Measurements from ENCODE around the gene LITAFD. TPM values are rescaled to one million over a fixed set of nuclear protein-coding genes. Genes with fewer than 3 reads are reported as not detected.

Gene LITAFD
- total and polyA plus RNA-seq, 9 of the 15 experiments (the other 6 are each of a cell fraction or from before 2014, with no cell fraction given): not detected

DNA sequence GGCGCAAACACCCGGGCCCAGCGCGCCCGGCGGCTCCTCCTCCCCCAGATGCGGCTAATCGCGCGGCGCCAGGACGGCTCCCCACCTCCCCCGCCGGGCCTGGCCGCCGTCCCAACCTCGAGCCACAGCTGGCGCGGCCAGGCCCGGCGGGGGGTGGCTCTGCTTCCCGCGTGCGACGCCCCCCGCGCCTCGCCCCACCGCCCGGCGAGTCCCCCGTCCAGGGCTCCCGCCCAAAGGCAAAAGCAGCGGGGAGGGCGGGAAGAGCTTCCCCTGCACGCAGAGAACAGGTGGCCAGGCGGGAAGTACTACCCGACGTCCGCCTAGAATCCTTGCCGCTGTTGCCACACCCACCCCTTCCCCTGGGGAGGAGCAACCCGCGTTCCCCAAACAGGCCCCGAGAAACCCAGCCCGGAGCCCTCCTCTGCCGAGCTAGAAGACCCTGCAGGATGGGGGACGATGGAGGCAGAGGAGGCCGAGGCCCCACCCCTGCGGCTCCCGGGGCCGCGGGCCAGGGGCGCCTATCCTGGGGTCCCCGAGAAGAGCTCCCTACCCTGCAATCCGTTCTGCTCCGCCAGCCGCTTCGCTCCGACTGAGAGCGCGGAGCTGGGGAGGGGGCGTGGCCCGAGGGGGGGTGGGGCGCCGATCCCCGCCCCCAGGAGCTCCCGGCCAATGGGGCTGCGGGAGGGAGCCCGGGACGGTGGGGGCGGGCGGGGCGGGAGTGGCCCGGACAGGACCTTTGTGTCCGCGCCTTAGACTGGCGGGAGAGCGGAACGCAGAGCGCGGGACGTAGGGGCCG is 13.5 kb upstream of the LITAFD start, which contains the start of gene CARHSP1 (continued):
- TF ChIP-seq, protein P1, sequence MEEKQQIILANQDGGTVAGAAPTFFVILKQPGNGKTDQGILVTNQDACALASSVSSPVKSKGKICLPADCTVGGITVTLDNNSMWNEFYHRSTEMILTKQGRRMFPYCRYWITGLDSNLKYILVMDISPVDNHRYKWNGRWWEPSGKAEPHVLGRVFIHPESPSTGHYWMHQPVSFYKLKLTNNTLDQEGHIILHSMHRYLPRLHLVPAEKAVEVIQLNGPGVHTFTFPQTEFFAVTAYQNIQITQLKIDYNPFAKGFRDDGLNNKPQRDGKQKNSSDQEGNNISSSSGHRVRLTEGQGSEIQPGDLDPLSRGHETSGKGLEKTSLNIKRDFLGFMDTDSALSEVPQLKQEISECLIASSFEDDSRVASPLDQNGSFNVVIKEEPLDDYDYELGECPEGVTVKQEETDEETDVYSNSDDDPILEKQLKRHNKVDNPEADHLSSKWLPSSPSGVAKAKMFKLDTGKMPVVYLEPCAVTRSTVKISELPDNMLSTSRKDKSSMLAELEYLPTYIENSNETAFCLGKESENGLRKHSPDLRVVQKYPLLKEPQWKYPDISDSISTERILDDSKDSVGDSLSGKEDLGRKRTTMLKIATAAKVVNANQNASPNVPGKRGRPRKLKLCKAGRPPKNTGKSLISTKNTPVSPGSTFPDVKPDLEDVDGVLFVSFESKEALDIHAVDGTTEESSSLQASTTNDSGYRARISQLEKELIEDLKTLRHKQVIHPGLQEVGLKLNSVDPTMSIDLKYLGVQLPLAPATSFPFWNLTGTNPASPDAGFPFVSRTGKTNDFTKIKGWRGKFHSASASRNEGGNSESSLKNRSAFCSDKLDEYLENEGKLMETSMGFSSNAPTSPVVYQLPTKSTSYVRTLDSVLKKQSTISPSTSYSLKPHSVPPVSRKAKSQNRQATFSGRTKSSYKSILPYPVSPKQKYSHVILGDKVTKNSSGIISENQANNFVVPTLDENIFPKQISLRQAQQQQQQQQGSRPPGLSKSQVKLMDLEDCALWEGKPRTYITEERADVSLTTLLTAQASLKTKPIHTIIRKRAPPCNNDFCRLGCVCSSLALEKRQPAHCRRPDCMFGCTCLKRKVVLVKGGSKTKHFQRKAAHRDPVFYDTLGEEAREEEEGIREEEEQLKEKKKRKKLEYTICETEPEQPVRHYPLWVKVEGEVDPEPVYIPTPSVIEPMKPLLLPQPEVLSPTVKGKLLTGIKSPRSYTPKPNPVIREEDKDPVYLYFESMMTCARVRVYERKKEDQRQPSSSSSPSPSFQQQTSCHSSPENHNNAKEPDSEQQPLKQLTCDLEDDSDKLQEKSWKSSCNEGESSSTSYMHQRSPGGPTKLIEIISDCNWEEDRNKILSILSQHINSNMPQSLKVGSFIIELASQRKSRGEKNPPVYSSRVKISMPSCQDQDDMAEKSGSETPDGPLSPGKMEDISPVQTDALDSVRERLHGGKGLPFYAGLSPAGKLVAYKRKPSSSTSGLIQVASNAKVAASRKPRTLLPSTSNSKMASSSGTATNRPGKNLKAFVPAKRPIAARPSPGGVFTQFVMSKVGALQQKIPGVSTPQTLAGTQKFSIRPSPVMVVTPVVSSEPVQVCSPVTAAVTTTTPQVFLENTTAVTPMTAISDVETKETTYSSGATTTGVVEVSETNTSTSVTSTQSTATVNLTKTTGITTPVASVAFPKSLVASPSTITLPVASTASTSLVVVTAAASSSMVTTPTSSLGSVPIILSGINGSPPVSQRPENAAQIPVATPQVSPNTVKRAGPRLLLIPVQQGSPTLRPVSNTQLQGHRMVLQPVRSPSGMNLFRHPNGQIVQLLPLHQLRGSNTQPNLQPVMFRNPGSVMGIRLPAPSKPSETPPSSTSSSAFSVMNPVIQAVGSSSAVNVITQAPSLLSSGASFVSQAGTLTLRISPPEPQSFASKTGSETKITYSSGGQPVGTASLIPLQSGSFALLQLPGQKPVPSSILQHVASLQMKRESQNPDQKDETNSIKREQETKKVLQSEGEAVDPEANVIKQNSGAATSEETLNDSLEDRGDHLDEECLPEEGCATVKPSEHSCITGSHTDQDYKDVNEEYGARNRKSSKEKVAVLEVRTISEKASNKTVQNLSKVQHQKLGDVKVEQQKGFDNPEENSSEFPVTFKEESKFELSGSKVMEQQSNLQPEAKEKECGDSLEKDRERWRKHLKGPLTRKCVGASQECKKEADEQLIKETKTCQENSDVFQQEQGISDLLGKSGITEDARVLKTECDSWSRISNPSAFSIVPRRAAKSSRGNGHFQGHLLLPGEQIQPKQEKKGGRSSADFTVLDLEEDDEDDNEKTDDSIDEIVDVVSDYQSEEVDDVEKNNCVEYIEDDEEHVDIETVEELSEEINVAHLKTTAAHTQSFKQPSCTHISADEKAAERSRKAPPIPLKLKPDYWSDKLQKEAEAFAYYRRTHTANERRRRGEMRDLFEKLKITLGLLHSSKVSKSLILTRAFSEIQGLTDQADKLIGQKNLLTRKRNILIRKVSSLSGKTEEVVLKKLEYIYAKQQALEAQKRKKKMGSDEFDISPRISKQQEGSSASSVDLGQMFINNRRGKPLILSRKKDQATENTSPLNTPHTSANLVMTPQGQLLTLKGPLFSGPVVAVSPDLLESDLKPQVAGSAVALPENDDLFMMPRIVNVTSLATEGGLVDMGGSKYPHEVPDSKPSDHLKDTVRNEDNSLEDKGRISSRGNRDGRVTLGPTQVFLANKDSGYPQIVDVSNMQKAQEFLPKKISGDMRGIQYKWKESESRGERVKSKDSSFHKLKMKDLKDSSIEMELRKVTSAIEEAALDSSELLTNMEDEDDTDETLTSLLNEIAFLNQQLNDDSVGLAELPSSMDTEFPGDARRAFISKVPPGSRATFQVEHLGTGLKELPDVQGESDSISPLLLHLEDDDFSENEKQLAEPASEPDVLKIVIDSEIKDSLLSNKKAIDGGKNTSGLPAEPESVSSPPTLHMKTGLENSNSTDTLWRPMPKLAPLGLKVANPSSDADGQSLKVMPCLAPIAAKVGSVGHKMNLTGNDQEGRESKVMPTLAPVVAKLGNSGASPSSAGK (IDR thresholded peaks at IDR 0.05): peak; percentile 85
- TF ChIP-seq, protein P2, sequence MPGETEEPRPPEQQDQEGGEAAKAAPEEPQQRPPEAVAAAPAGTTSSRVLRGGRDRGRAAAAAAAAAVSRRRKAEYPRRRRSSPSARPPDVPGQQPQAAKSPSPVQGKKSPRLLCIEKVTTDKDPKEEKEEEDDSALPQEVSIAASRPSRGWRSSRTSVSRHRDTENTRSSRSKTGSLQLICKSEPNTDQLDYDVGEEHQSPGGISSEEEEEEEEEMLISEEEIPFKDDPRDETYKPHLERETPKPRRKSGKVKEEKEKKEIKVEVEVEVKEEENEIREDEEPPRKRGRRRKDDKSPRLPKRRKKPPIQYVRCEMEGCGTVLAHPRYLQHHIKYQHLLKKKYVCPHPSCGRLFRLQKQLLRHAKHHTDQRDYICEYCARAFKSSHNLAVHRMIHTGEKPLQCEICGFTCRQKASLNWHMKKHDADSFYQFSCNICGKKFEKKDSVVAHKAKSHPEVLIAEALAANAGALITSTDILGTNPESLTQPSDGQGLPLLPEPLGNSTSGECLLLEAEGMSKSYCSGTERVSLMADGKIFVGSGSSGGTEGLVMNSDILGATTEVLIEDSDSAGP (CRISPR knock-in tag; IDR thresholded peaks at IDR 0.05): no peak
- peak; percentile 65 to 78; a peak in 3 of 4 replicates for TF ChIP-seq SIN3A (IDR thresholded peaks at IDR 0.05; ENCODE audit: borderline replicate concordance in 2 of 2, control insufficient read depth in 1 of 2, low read depth in 2 of 2, low read length in 2 of 2)
- peak; percentile 72 for TF ChIP-seq EGR1 (conservative IDR thresholded peaks at IDR 0.05)
- TF ChIP-seq TGIF2 (CRISPR knock-in tag; IDR thresholded peaks at IDR 0.05): no peak
- no peak for TF ChIP-seq FUS (optimal IDR thresholded peaks at IDR 0.05; ENCODE audit: low read depth, low read length)
- 0 out of 4 replicates have a peak, but pooled peaks of 1 of the 2 experiments have one; percentile 41 for TF ChIP-seq TRIM24 (IDR thresholded peaks at IDR 0.05)
- peak; percentile 23; the same call in 1 of the 2 replicates for TF ChIP-seq ZNF830 (CRISPR knock-in tag; IDR thresholded peaks at IDR 0.05)
- TF ChIP-seq SP1 (CRISPR knock-in tag; IDR thresholded peaks at IDR 0.05): peak; percentile 19
- TF ChIP-seq ZNF699 (CRISPR knock-in tag; IDR thresholded peaks at IDR 0.05; ENCODE audit: insufficient replicate concordance): no peak
- peak; percentile 84 for TF ChIP-seq TAF9B (IDR thresholded peaks at IDR 0.05; ENCODE audit: partially characterized antibody)
- no peak for TF ChIP-seq ZNF184 (CRISPR knock-in tag; IDR thresholded peaks at IDR 0.05)
